Stomach (tissue), 4 donors: ENCODE measurements around the gene NSA2.

ENCODE experiments used
- EP300 ChIP-seq: sonication (generic); formaldehyde crosslinking; IDR thresholded peaks from one replicate; pipeline ENCODE4 v1.6.1; 2017; ENCODE audit warnings: antibody characterized with exemption
- POLR2A ChIP-seq, 4 donors: fragments of 450-650 bp; IDR thresholded peaks; one replicate each; pipeline ENCODE4 v1.6.1; 2016; ENCODE audit warnings: antibody characterized with exemption in 4 of 4, control low read depth in 2 of 4, mild to moderate bottlenecking in 1 of 4, moderate library complexity in 1 of 4
- POLR2AphosphoS5 ChIP-seq, 3 donors: sonication (generic); formaldehyde crosslinking; IDR thresholded peaks; one replicate each; pipeline ENCODE4 v1.6.1; 2016; ENCODE audit warnings: antibody characterized with exemption in 3 of 3
- TF ChIP-seq, protein P1 (sequence below), 7 experiments: fragments of 450-650 bp in 4 of 7; fragments of 200-600 bp in 3 of 7; sonication (generic) in 3 of 7; IDR thresholded peaks; one replicate each; pipeline ENCODE4 v1.5.1; 2016 to 2019; ENCODE audit warnings: antibody characterized with exemption in 7 of 7, control low read depth in 2 of 7, mild to moderate bottlenecking in 1 of 7

DNA sequence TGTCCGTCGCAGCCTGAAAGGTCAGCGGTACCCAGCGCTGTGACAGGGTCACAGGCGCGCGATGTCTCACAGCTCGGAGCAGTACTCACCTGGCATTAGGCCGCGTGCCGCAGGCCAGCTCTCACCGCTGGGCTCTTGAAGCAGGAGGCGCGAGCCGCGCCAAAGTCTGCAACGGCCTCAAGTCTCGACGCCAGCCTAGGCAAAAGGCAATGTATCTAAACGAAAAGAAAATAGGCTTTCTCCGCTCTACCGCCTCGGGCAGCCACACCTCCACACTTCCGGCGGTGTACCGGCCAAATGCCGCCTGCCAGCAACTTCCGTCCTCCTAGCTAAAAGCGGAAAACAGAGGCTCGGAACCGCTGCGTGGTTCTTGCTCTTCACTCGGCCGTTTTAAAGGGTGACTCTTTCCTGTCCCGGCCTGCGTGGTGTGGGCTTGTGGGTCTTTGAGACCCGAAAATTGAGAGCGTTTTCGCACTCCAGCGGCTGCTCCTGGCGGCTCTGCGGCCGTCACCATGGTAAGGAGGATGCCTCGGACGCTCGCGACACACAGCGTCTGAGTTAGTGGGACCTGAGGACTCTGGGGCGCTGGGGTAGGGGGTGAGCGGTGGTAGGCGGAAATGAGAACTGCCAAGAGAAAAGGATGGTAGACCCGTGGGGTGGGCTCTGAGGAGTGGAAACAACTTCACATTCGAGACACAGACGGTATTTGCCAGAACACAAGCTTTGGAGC, at the start of gene NSA2, which contains the start of gene GFM2:
- TF ChIP-seq, protein P1, sequence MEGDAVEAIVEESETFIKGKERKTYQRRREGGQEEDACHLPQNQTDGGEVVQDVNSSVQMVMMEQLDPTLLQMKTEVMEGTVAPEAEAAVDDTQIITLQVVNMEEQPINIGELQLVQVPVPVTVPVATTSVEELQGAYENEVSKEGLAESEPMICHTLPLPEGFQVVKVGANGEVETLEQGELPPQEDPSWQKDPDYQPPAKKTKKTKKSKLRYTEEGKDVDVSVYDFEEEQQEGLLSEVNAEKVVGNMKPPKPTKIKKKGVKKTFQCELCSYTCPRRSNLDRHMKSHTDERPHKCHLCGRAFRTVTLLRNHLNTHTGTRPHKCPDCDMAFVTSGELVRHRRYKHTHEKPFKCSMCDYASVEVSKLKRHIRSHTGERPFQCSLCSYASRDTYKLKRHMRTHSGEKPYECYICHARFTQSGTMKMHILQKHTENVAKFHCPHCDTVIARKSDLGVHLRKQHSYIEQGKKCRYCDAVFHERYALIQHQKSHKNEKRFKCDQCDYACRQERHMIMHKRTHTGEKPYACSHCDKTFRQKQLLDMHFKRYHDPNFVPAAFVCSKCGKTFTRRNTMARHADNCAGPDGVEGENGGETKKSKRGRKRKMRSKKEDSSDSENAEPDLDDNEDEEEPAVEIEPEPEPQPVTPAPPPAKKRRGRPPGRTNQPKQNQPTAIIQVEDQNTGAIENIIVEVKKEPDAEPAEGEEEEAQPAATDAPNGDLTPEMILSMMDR (IDR thresholded peaks at IDR 0.05) = peak in 2 of 7 experiments; percentile 3 to 29
- TF ChIP-seq POLR2A (IDR thresholded peaks at IDR 0.05) = no peak
- TF ChIP-seq POLR2AphosphoS5 (IDR thresholded peaks at IDR 0.05) = peak; percentile 49 to 94 (median 71)
- TF ChIP-seq EP300 = no peak
